SK-N-SH (cell line): ENCODE results near the gene YJEFN3. TPM values are rescaled to one million over a fixed set of nuclear protein-coding genes. Genes with fewer than 3 reads are reported as not detected.

Source experiments
- CTCF ChIA-PET: fragments of 300-600, 350-600 bp; formaldehyde crosslinking; extraction: SDS; loops from one replicate; lab custom pipeline; 2021; lab: Yijun Ruan, JAX
- POLR2A ChIA-PET: fragments of 350-600 bp; sonication (Branson Sonifier 250); formaldehyde crosslinking; extraction: SDS; loops from one replicate; lab custom pipeline; 2020; ENCODE audit warnings: antibody characterized with exemption, inconsistent platforms; lab: Yijun Ruan, JAX
- DNase-seq: peaks from one replicate; pipeline ENCODE4 v3.0.0; 2012
- H2AFZ ChIP-seq: fragments of 200-600 bp; sonication (generic); 2 replicates; pipeline ENCODE4 v1.8.1; 2016; ENCODE audit warnings: antibody characterized with exemption, mild to moderate bottlenecking, low read depth
- H3F3A ChIP-seq: fragments of 200-600 bp; sonication (generic); replicated peaks from 2 replicates; pipeline ENCODE3; 2016; ENCODE audit warnings: antibody characterized with exemption, mild to moderate bottlenecking; ENCODE audit not compliant: insufficient read depth
- H3K27ac ChIP-seq, 2 experiments: fragments of 200-500 bp in 1 of 2; fragments of 200-600 bp in 1 of 2; sonication (Bioruptor generic) in 1 of 2; sonication (generic), shearing (Covaris generic) in 1 of 2; 2 replicates each; pipeline versions ENCODE4 v1.5.1 to v1.6.1; 2014 to 2016; ENCODE audit warnings: low read depth in 2 of 2, inconsistent platforms in 1 of 2, low read length in 1 of 2, mild to moderate bottlenecking in 1 of 2, mixed read lengths in 1 of 2
- H3K27me3 ChIP-seq: fragments of 200-600 bp; sonication (generic), shearing (Covaris generic); 2 replicates; pipeline ENCODE4 v1.6.1; 2016; ENCODE audit warnings: mixed run types; ENCODE audit not compliant: insufficient read depth
- H3K36me3 ChIP-seq, 2 experiments: fragments of 200-500 bp in 1 of 2; fragments of 200-600 bp in 1 of 2; sonication (Bioruptor generic) in 1 of 2; sonication (generic) in 1 of 2; replicated peaks in 1 of 2; 2 replicates each; pipeline versions ENCODE3 to v1.5.1; 2014 to 2016; ENCODE audit warnings: low read length in 1 of 2, mild to moderate bottlenecking in 1 of 2; ENCODE audit not compliant: insufficient read depth in 2 of 2, control insufficient read depth in 1 of 2
- H3K4me1 ChIP-seq, 2 experiments: fragments of 200-500 bp in 1 of 2; fragments of 200-600 bp in 1 of 2; sonication (Bioruptor generic) in 1 of 2; sonication (generic), shearing (Covaris generic) in 1 of 2; 2 replicates each; pipeline versions ENCODE4 v1.5.1 to v1.6.1; 2014 to 2016; ENCODE audit warnings: low read depth in 1 of 2, low read length in 1 of 2, mixed run types in 1 of 2; ENCODE audit not compliant: insufficient read depth in 2 of 2, control insufficient read depth in 1 of 2
- H3K4me2 ChIP-seq: fragments of 200-600 bp; sonication (generic), shearing (Covaris generic); 2 replicates; pipeline ENCODE4 v1.6.1; 2017; ENCODE audit warnings: mixed run types
- H3K4me3 ChIP-seq, 2 experiments: fragments of 200-500 bp in 1 of 2; fragments of 200-600 bp in 1 of 2; sonication (Bioruptor generic) in 1 of 2; sonication (generic), shearing (Covaris generic) in 1 of 2; 2 replicates each; pipeline versions ENCODE4 v1.5.1 to v1.8.1; 2014 to 2016; ENCODE audit warnings: low read depth in 2 of 2, inconsistent platforms in 1 of 2, low read length in 1 of 2, mild to moderate bottlenecking in 1 of 2, mixed read lengths in 1 of 2, moderate library complexity in 1 of 2
- H3K79me2 ChIP-seq: fragments of 200-600 bp; sonication (generic); 2 replicates; pipeline ENCODE4 v1.8.1; 2017; ENCODE audit warnings: mild to moderate bottlenecking; ENCODE audit not compliant: insufficient read depth
- H3K9ac ChIP-seq: fragments of 200-600 bp; sonication (generic); 2 replicates; pipeline ENCODE4 v1.6.1; 2017; ENCODE audit warnings: mixed run types
- H3K9me2 ChIP-seq: fragments of 200-600 bp; sonication (generic); 2 replicates; pipeline ENCODE4 v1.6.1; 2017; ENCODE audit warnings: mixed run types
- H3K9me3 ChIP-seq: fragments of 200-600 bp; sonication (generic); 2 replicates; pipeline ENCODE4 v1.6.1; 2017; ENCODE audit warnings: mixed run types, mild to moderate bottlenecking, moderate library complexity
- H4K20me1 ChIP-seq: fragments of 200-600 bp; sonication (generic); 2 replicates; pipeline ENCODE4 v1.6.1; 2017; ENCODE audit warnings: mild to moderate bottlenecking, mixed run types; ENCODE audit not compliant: insufficient read depth
- ELF1 ChIP-seq: IDR thresholded peaks from 2 replicates; pipeline ENCODE4 v1.4.0; 2012
- EP300 ChIP-seq, 2 experiments: IDR thresholded peaks; 2 replicates each; pipeline versions ENCODE4 v1.4.0 to v1.6.1; 2012; ENCODE audit warnings: borderline replicate concordance in 1 of 2, low read depth in 1 of 2, low read length in 1 of 2
- FOSL2 ChIP-seq: IDR thresholded peaks from 2 replicates; pipeline ENCODE4 v1.4.0; 2012; ENCODE audit warnings: low read depth, mild to moderate bottlenecking, moderate library complexity, borderline replicate concordance
- JUND ChIP-seq: IDR thresholded peaks from 2 replicates; pipeline ENCODE4 v1.4.0; 2012
- MEF2A ChIP-seq: IDR thresholded peaks from 2 replicates; pipeline ENCODE4 v1.4.0; 2012; ENCODE audit warnings: low read depth, borderline replicate concordance
- NFIC ChIP-seq: IDR thresholded peaks from 2 replicates; pipeline ENCODE4 v1.4.0; 2012; ENCODE audit warnings: borderline replicate concordance
- POLR2AphosphoS5 ChIP-seq: IDR thresholded peaks from 2 replicates; pipeline ENCODE4 v1.6.1; 2012; ENCODE audit warnings: low read depth, low read length
- RAD21 ChIP-seq: IDR thresholded peaks from 2 replicates; pipeline ENCODE4 v1.6.1; 2012; ENCODE audit warnings: mild to moderate bottlenecking, low read length
- SIN3A ChIP-seq: IDR thresholded peaks from 2 replicates; pipeline ENCODE4 v1.6.1; 2012; ENCODE audit warnings: low read depth, mild to moderate bottlenecking, low read length, moderate library complexity, borderline replicate concordance
- TCF12 ChIP-seq: IDR thresholded peaks from 2 replicates; pipeline ENCODE4 v1.4.0; 2012
- TEAD4 ChIP-seq: IDR thresholded peaks from 2 replicates; pipeline ENCODE4 v1.4.0; 2012; ENCODE audit warnings: mild to moderate bottlenecking, borderline replicate concordance; ENCODE audit not compliant: insufficient read depth
- YY1 ChIP-seq: IDR thresholded peaks from 2 replicates; pipeline ENCODE4 v1.4.0; 2012; ENCODE audit warnings: low read depth, mild to moderate bottlenecking
- WGBS: methylation state at CpG from one replicate; pipeline ENCODE4 v1.1.6; 2017; ENCODE audit warnings: low lambda C conversion rate; 5-methylcytosine and 5-hydroxymethylcytosine counted together
- polyA plus RNA-seq, 3 experiments: library from polyadenylated mRNA; depleted of rRNA; stranded (reverse); fragments of >200 nt; gene quantifications; 2 replicates each; pipeline ENCODE4 v1.2.3, GENCODE V29; 2012
- TF ChIP-seq, protein P1 (sequence below): IDR thresholded peaks from 2 replicates; pipeline ENCODE4 v1.4.0; 2012; ENCODE audit warnings: low read depth
- TF ChIP-seq, protein P2 (sequence below): IDR thresholded peaks from 2 replicates; pipeline ENCODE4 v1.4.0; 2012; ENCODE audit warnings: low read depth, borderline replicate concordance
- TF ChIP-seq, protein P3 (sequence below): IDR thresholded peaks from 2 replicates; pipeline ENCODE4 v1.6.1; 2012; ENCODE audit warnings: mild to moderate bottlenecking, low read depth, low read length, moderate library complexity
- TF ChIP-seq, protein P4 (sequence below): fragments of 150-350 bp; IDR thresholded peaks from 2 replicates; pipeline ENCODE4 v1.6.1; 2017; ENCODE audit warnings: antibody characterized with exemption, low read length, low read depth, borderline replicate concordance

YJEFN3 gene
- polyA plus RNA-seq, 1 of the 3 experiments (the other 2 are of a cell fraction) = 7.2 TPM

DNA sequence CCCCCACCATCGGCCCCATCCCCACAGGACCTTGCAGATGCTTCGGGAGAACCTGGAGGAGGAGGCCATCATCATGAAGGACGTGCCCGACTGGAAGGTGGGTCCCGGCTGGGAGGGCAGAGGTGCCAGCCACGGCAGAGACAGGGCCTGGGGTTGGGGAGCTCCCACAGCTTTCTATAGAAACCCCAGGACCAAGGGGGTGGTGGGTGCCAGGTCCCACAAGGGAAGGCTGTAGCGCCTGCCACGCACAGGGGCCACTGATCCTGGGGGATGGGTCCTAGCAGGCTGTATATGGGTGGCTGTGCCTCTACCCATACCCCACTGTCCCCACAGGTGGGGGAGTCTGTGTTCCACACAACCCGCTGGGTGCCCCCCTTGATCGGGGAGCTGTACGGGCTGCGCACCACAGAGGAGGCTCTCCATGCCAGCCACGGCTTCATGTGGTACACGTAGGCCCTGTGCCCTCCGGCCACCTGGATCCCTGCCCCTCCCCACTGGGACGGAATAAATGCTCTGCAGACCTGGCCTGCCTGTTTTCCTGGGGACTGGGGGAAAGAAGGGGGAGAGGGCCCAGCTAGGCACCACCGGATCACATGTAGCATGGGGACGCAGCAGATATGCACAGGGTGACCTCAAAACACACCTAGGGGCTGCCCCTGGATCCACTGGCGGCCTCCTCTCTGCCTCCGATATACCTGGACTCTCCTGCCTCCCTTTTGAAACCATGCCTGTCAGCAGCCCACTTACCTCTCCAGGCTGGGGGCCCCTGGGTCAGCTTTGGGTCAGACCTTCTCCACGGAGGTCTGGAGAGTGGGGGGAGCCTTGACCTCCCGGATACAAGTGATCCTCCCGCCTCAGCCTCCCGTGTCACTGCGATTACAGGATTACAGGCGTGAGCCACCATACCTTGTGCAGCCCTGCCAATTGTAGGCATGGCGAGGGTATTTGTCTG lies 761 bp upstream of the YJEFN3 start:
- Histone ChIP-seq H3K4me3 (no peak overlapping the region), H3K4me2 (no peak overlapping the region), H3K79me2 (peaks cover 28% of the 10 kb centered on the region), H3K27me3 (no peaks in the 10 kb centered on the region), H2AFZ (no peak overlapping the region), H3K9ac (no peak overlapping the region), H3K9me3 (no peaks in the 10 kb centered on the region), H3K9me2 (no peaks in the 10 kb centered on the region), H4K20me1 (peaks cover 44% of the 10 kb centered on the region), H3K27ac (no peak overlapping the region), H3F3A (peaks cover 3% of the 10 kb centered on the region), H3K36me3 (peaks cover 7 to 17% of the 10 kb centered on the region in 2 experiments), H3K4me1 (peaks cover 0 to 14% of the 10 kb centered on the region in 2 experiments; a peak in 1 of 4 replicates)
- DNase-seq = no peak
- TF ChIP-seq FOSL2 = no peak
- no peak for TF ChIP-seq TEAD4
- no peak for TF ChIP-seq ELF1
- TF ChIP-seq, protein P1, sequence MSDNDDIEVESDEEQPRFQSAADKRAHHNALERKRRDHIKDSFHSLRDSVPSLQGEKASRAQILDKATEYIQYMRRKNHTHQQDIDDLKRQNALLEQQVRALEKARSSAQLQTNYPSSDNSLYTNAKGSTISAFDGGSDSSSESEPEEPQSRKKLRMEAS = no peak
- no peak for TF ChIP-seq SIN3A
- CTCF ChIA-PET = interaction anchor here (0.6 to 15.3 kb wide), 6 partner anchors 11 to 124 kb away, joined by 3 to 258 read pairs (median 4); partner anchors contain the start of genes GMIP and NDUFA13
- 96% methylated on average over 12 of the region's 27 CpGs for WGBS
- POLR2A ChIA-PET = interaction anchor here (2.5 kb wide), 1 partner anchor 12 kb away, joined by 15 read pairs; the partner anchor contains the start of genes NDUFA13 and TSSK6

DNA sequence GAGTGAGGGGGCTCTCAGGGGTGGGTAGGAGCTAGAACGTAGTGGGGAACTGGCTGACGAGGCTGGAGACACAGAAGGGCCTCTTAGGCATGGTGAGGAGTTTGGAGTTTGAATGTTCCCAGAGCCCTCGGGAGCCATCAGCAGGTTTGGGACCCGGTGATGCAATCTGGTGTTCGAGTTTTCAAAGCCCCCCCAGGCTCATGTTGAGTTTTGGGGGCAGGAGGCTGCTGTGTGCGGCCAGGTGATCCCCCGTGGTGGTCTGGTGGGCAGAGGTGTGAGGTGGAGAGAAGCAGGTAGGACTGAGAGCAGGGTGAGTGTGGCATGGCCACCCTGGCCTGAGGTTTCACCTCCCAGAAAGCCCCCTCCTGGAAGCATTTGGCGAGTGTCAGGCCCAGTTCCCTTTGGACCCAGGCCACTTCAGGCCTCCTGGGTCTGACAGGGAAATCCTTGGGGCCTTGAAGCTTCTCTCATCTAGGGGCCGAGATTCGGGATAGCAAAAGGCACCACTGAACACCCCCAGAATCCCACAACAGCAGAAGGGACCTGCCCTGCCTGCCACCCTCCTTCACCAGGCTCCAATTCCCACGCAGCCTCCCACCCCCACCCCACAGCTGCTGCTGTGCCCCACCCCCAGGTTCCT lies 1.2 kb downstream of the YJEFN3 start:
- no peak overlapping the region for H3K4me3 ChIP-seq
- ChIA-PET POLR2A (interaction anchor here (0.9 to 2.5 kb wide), 3 partner anchors 11 to 114 kb away, joined by 5 to 15 read pairs (median 6); partner anchors contain the start of genes GMIP, NDUFA13 and TSSK6), CTCF (interaction anchor here (1.3 to 15.3 kb wide), 7 partner anchors 9 to 110 kb away, joined by 3 to 258 read pairs (median 19); partner anchors contain the start of genes CILP2, GMIP, NDUFA13 and TSSK6)
- no peak for DNase-seq
- peaks cover 26% of the 10 kb centered on the region for H4K20me1 ChIP-seq
- peaks cover 5 to 12% of the 10 kb centered on the region in 2 experiments for H3K36me3 ChIP-seq
- no peaks in the 10 kb centered on the region for H3K9me3 ChIP-seq
- no peaks in the 10 kb centered on the region for H3K27me3 ChIP-seq
- H3K9me2 ChIP-seq = no peaks in the 10 kb centered on the region
- H3F3A ChIP-seq = peaks cover 14% of the 10 kb centered on the region
- no peak overlapping the region for H2AFZ ChIP-seq
- no peak overlapping the region for H3K27ac ChIP-seq
- 100% methylated on average over 6 of the region's 11 CpGs for WGBS
- no peak overlapping the region for H3K4me2 ChIP-seq
- no peak overlapping the region for H3K9ac ChIP-seq
- H3K79me2 ChIP-seq = peaks cover 8% of the 10 kb centered on the region; the same call in 1 of the 2 replicates
- H3K4me1 ChIP-seq = peaks cover 0 to 14% of the 10 kb centered on the region in 2 experiments; a peak in 1 of 4 replicates
- TF ChIP-seq YY1 (no peak), JUND (no peak), TCF12 (no peak), EP300 (IDR thresholded peaks at IDR 0.05; ENCODE audit: borderline replicate concordance in 1 of 2, low read depth in 1 of 2, low read length in 1 of 2) (no peak), RAD21 (no peak), NFIC (no peak), FOSL2 (no peak), POLR2AphosphoS5 (no peak), MEF2A (no peak)
- TF ChIP-seq, protein P2, sequence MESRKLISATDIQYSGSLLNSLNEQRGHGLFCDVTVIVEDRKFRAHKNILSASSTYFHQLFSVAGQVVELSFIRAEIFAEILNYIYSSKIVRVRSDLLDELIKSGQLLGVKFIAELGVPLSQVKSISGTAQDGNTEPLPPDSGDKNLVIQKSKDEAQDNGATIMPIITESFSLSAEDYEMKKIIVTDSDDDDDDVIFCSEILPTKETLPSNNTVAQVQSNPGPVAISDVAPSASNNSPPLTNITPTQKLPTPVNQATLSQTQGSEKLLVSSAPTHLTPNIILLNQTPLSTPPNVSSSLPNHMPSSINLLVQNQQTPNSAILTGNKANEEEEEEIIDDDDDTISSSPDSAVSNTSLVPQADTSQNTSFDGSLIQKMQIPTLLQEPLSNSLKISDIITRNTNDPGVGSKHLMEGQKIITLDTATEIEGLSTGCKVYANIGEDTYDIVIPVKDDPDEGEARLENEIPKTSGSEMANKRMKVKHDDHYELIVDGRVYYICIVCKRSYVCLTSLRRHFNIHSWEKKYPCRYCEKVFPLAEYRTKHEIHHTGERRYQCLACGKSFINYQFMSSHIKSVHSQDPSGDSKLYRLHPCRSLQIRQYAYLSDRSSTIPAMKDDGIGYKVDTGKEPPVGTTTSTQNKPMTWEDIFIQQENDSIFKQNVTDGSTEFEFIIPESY = no peak
- TF ChIP-seq, protein P3, sequence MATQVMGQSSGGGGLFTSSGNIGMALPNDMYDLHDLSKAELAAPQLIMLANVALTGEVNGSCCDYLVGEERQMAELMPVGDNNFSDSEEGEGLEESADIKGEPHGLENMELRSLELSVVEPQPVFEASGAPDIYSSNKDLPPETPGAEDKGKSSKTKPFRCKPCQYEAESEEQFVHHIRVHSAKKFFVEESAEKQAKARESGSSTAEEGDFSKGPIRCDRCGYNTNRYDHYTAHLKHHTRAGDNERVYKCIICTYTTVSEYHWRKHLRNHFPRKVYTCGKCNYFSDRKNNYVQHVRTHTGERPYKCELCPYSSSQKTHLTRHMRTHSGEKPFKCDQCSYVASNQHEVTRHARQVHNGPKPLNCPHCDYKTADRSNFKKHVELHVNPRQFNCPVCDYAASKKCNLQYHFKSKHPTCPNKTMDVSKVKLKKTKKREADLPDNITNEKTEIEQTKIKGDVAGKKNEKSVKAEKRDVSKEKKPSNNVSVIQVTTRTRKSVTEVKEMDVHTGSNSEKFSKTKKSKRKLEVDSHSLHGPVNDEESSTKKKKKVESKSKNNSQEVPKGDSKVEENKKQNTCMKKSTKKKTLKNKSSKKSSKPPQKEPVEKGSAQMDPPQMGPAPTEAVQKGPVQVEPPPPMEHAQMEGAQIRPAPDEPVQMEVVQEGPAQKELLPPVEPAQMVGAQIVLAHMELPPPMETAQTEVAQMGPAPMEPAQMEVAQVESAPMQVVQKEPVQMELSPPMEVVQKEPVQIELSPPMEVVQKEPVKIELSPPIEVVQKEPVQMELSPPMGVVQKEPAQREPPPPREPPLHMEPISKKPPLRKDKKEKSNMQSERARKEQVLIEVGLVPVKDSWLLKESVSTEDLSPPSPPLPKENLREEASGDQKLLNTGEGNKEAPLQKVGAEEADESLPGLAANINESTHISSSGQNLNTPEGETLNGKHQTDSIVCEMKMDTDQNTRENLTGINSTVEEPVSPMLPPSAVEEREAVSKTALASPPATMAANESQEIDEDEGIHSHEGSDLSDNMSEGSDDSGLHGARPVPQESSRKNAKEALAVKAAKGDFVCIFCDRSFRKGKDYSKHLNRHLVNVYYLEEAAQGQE = no peak
- TF ChIP-seq, protein P4, sequence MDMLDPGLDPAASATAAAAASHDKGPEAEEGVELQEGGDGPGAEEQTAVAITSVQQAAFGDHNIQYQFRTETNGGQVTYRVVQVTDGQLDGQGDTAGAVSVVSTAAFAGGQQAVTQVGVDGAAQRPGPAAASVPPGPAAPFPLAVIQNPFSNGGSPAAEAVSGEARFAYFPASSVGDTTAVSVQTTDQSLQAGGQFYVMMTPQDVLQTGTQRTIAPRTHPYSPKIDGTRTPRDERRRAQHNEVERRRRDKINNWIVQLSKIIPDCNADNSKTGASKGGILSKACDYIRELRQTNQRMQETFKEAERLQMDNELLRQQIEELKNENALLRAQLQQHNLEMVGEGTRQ = no peak
